HCT116 (cell line): ENCODE measurements around the gene DSG1. TPM values are rescaled to one million over a fixed set of nuclear protein-coding genes. Genes with fewer than 3 reads are reported as not detected.
A peak's percentile ranks its signal among the peaks of the same experiment; 100 is the strongest.

Source experiments
- ATAC-seq: fragments of 200-7000 bp; cut with Tn5 transposase; 2 replicates; pipeline ENCODE4 v1.9.1; 2020; ENCODE audit warnings: mild to moderate bottlenecking, moderate library complexity
- BruUV-seq: library from RNA; stranded (reverse); fragments of 400-500 nt; replicated peaks from 2 replicates; lab custom pipeline; 2021; lab: Mats Ljungman, UMichigan
- CTCF ChIA-PET: fragments of 300-600 bp; sonication (Branson Sonifier 250); formaldehyde crosslinking; loops from one replicate; lab custom pipeline; 2021; ENCODE audit warnings: antibody characterized with exemption; lab: Charles Lee
- POLR2A ChIA-PET: fragments of 300-600, 350-600 bp; sonication (Branson Sonifier 250); formaldehyde crosslinking; loops from one replicate; lab custom pipeline; 2021; ENCODE audit warnings: antibody characterized with exemption; lab: Charles Lee
- RAD21 ChIA-PET, 2 experiments: fragments of 300-600 bp; sonication (Branson Sonifier 250); formaldehyde crosslinking; loops; one replicate each; lab custom pipeline; 2023; ENCODE audit warnings: low total read pairs in 2 of 2; ENCODE audit not compliant: uncharacterized antibody in 2 of 2, unreplicated experiment in 2 of 2, low non-redundant PET in 1 of 2; lab: Charles Lee
- DNase-seq: peaks from one replicate; pipeline ENCODE4 v3.0.0-alpha.2; 2010; ENCODE audit warnings: low read depth, low spot score
- H2AFZ ChIP-seq: fragments of 200-600 bp; shearing (Covaris generic), sonication (generic); 2 replicates; pipeline ENCODE4 v1.6.1; 2017; ENCODE audit warnings: low read depth, mixed run types, mixed read lengths, antibody characterized with exemption, low read length; ENCODE audit not compliant: poor library complexity, severe bottlenecking
- H3K27ac ChIP-seq: 2 replicates; pipeline ENCODE4 v1.5.1; 2012; ENCODE audit warnings: low read depth, low read length
- H3K27me3 ChIP-seq: fragments of 200-600 bp; sonication (generic); 2 replicates; pipeline ENCODE4 v1.6.1; 2016; ENCODE audit warnings: mixed run types, low read length, mixed read lengths; ENCODE audit not compliant: insufficient read depth
- H3K36me3 ChIP-seq, 2 experiments: fragments of 200-500 bp in 1 of 2; fragments of 200-600 bp in 1 of 2; sonication (Bioruptor generic) in 1 of 2; sonication (generic) in 1 of 2; 2 replicates each; pipeline versions ENCODE4 v1.5.1 to v1.6.1; 2014 to 2016; ENCODE audit warnings: low read length in 2 of 2, inconsistent platforms in 1 of 2, mixed read lengths in 1 of 2, mixed run types in 1 of 2; ENCODE audit not compliant: insufficient read depth in 2 of 2, control insufficient read depth in 1 of 2
- H3K4me1 ChIP-seq, 2 experiments: fragments of 200-600 bp in 1 of 2; sonication (generic) in 1 of 2; 2 replicates each; pipeline versions ENCODE4 v1.5.1 to v1.6.1; 2012 to 2017; ENCODE audit warnings: low read length in 2 of 2, inconsistent platforms in 1 of 2, mild to moderate bottlenecking in 1 of 2, mixed read lengths in 1 of 2, mixed run types in 1 of 2, moderate library complexity in 1 of 2; ENCODE audit not compliant: insufficient read depth in 2 of 2, control insufficient read depth in 1 of 2
- H3K4me2 ChIP-seq: fragments of 200-600 bp; sonication (generic); 2 replicates; pipeline ENCODE4 v1.6.1; 2017; ENCODE audit warnings: mixed run types, low read length, mixed read lengths
- H3K4me3 ChIP-seq, 2 experiments: fragments of 200-600 bp in 1 of 2; sonication (generic) in 1 of 2; replicated peaks in 1 of 2; 2 replicates each; pipeline ENCODE4 v1.5.1; 2011 to 2016; ENCODE audit warnings: low read length in 2 of 2, control low read depth in 1 of 2, low read depth in 1 of 2, mild to moderate bottlenecking in 1 of 2, mixed read lengths in 1 of 2, mixed run types in 1 of 2
- H3K79me2 ChIP-seq: fragments of 200-600 bp; sonication (generic); 2 replicates; pipeline ENCODE4 v1.6.1; 2017; ENCODE audit warnings: mild to moderate bottlenecking, mixed run types, low read length, moderate library complexity, mixed read lengths; ENCODE audit not compliant: insufficient read depth
- H3K9ac ChIP-seq: fragments of 200-600 bp; sonication (generic); 2 replicates; pipeline ENCODE4 v1.6.1; 2016; ENCODE audit warnings: low read length, mixed read lengths
- H3K9me2 ChIP-seq: fragments of 200-600 bp; sonication (generic), shearing (Covaris generic); 2 replicates; pipeline ENCODE4 v1.6.1; 2017; ENCODE audit warnings: mixed run types, mild to moderate bottlenecking, moderate library complexity; ENCODE audit not compliant: insufficient read depth
- H3K9me3 ChIP-seq, 2 experiments: fragments of 200-500 bp in 1 of 2; fragments of 200-600 bp in 1 of 2; sonication (Bioruptor generic) in 1 of 2; sonication (generic) in 1 of 2; 2 replicates each; pipeline ENCODE4 v1.6.1; 2014 to 2017; ENCODE audit warnings: low read length in 2 of 2, mixed read lengths in 2 of 2, inconsistent platforms in 1 of 2, low read depth in 1 of 2, mild to moderate bottlenecking in 1 of 2, mixed run types in 1 of 2, moderate library complexity in 1 of 2; ENCODE audit not compliant: control insufficient read depth in 1 of 2, insufficient read depth in 1 of 2
- H4K20me1 ChIP-seq: fragments of 200-600 bp; sonication (generic), shearing (Covaris generic); 2 replicates; pipeline ENCODE4 v1.6.1; 2017; ENCODE audit warnings: mixed run types, mild to moderate bottlenecking, moderate library complexity; ENCODE audit not compliant: insufficient read depth
- CBX3 ChIP-seq: IDR thresholded peaks from 2 replicates; pipeline ENCODE4 v1.6.1; 2012; ENCODE audit warnings: low read depth
- JUND ChIP-seq: IDR thresholded peaks from 2 replicates; pipeline ENCODE4 v1.6.1; 2012
- POLR2AphosphoS5 ChIP-seq: IDR thresholded peaks from 2 replicates; pipeline ENCODE4 v1.6.1; 2011; ENCODE audit warnings: mild to moderate bottlenecking, low read depth, low read length, moderate library complexity
- SRF ChIP-seq: IDR thresholded peaks from 2 replicates; pipeline ENCODE4 v1.6.1; 2012; ENCODE audit warnings: low read depth
- TCF7L2 ChIP-seq: IDR thresholded peaks from 2 replicates; pipeline ENCODE4 v1.7.0; 2011; ENCODE audit warnings: borderline replicate concordance, inconsistent platforms; ENCODE audit not compliant: insufficient read depth, insufficient read length; ENCODE audit errors: extremely low read depth
- YY1 ChIP-seq: IDR thresholded peaks from 2 replicates; pipeline ENCODE4 v1.6.1; 2011; ENCODE audit warnings: low read length, low read depth, moderate library complexity, mild to moderate bottlenecking; ENCODE audit not compliant: insufficient replicate concordance; ENCODE audit errors: extremely low read depth
- intact Hi-C: fragments of 100-400 bp; cut with micrococcal nuclease; formaldehyde crosslinking; loops from 2 replicates; pipeline ENCODE4 v1.10.0; 2022
- total RNA-seq: library from RNA; stranded (reverse); gene quantifications from one replicate; pipeline ENCODE4 v1.2.1, GENCODE V29; 2021; ENCODE audit not compliant: unreplicated experiment

DSG1 gene
- total RNA-seq, 1 experiment from 2014 or later: not detected

- intact Hi-C loops: no loop called here
- Histone ChIP-seq H3K4me3 (no peak overlapping the region), H3K4me2 (no peak overlapping the region), H3K79me2 (no peaks in the 10 kb centered on the region), H2AFZ (peak overlapping the region; percentile 42), H3K9ac (no peak overlapping the region), H3K4me1 (peaks cover 41 to 45% of the 10 kb centered on the region in 2 experiments), H3K36me3 (no peaks in the 10 kb centered on the region), H3K27me3 (no peaks in the 10 kb centered on the region), H4K20me1 (no peaks in the 10 kb centered on the region), H3K9me3 (no peaks in the 10 kb centered on the region), H3K9me2 (no peaks in the 10 kb centered on the region), H3K27ac (no peak overlapping the region)
- ChIA-PET POLR2A (no interaction called here), CTCF (interaction anchor here (1.2 kb wide), 2 partner anchors 18 to 22 kb away, joined by 4 read pairs; no protein-coding TSS in a partner anchor), RAD21 (no interaction called here)
- TF ChIP-seq TCF7L2 (no peak), YY1 (no peak)
- no TSS peak for BruUV-seq
- DNase-seq (no peak), ATAC-seq (no peak)
Observed at GRCh38 chr18:31402026-31402373, 84.0 kb downstream of the DSG1 start.

GRCh38 chr18:31403409-31403808 lies 85.4 kb downstream of the DSG1 start:
- Histone ChIP-seq H3K27ac (no peak overlapping the region), H3K4me2 (no peak overlapping the region), H3K4me3 (no peak overlapping the region), H3K36me3 (no peaks in the 10 kb centered on the region), H3K4me1 (peaks cover 26 to 31% of the 10 kb centered on the region in 2 experiments), H4K20me1 (no peaks in the 10 kb centered on the region), H2AFZ (peak overlapping the region; percentile 28), H3K9me3 (no peaks in the 10 kb centered on the region), H3K27me3 (no peaks in the 10 kb centered on the region), H3K79me2 (no peaks in the 10 kb centered on the region)
- ATAC-seq (no peak), DNase-seq (no peak)
- BruUV-seq: no TSS peak
- intact Hi-C loops: no loop called here
- CTCF ChIA-PET: no interaction called here
- TF ChIP-seq POLR2AphosphoS5: no peak
- no peak for TF ChIP-seq JUND
- TF ChIP-seq SRF: no peak
- no peak for TF ChIP-seq CBX3
- TF ChIP-seq, all 23 proteins: peak for 0
- RAD21 ChIA-PET: no interaction called here
- POLR2A ChIA-PET: no interaction called here
- no peak overlapping the region for H3K9ac ChIP-seq
- H3K9me2 ChIP-seq: no peaks in the 10 kb centered on the region

Other genes starting within 250 kb of the DSG1 start
- 33.4 TPM for gene DSC2, start 215.7 kb upstream of the DSG1 start, total RNA-seq
- gene DSC1, start 155.3 kb upstream of the DSG1 start, total RNA-seq: not detected
- 0.07 TPM for gene DSG4, start 58.6 kb downstream of the DSG1 start, total RNA-seq
- 0.05 TPM for gene DSG3, start 129.6 kb downstream of the DSG1 start, total RNA-seq
- gene DSG2, start 180.0 kb downstream of the DSG1 start, total RNA-seq: 123 TPM